Neural cell (in vitro differentiated cells): ENCODE results near the gene DTL. TPM values are rescaled to one million over a fixed set of nuclear protein-coding genes. Genes with fewer than 3 reads are reported as not detected.

Source experiments
- H2AFZ ChIP-seq: fragments of 200-600, 300-800 bp; sonication (generic), shearing (Covaris generic); 2 replicates; pipeline ENCODE4 v1.6.0; 2014; ENCODE audit warnings: low read depth, mild to moderate bottlenecking, antibody characterized with exemption, low read length, moderate library complexity
- H3F3A ChIP-seq: fragments of 200-600 bp; shearing (Covaris generic); 2 replicates; pipeline ENCODE4 v1.6.1; 2016; ENCODE audit warnings: mild to moderate bottlenecking, moderate library complexity, mixed read lengths, antibody characterized with exemption, low read length; ENCODE audit not compliant: insufficient read depth, poor library complexity, severe bottlenecking
- H3K27ac ChIP-seq: fragments of 200-600, 300-800 bp; sonication (generic), shearing (Covaris generic); 2 replicates; pipeline ENCODE4 v1.5.1; 2014; ENCODE audit warnings: mild to moderate bottlenecking, low read length, moderate library complexity
- H3K27me3 ChIP-seq: fragments of 300-800, 200-600 bp; sonication (generic), shearing (Covaris generic); 2 replicates; pipeline ENCODE4 v1.6.0; 2014; ENCODE audit warnings: mild to moderate bottlenecking, low read depth, low read length, moderate library complexity; ENCODE audit not compliant: insufficient read depth
- H3K36me3 ChIP-seq: fragments of 300-800, 200-600 bp; sonication (generic), shearing (Covaris generic); 2 replicates; pipeline ENCODE4 v1.5.1; 2014; ENCODE audit warnings: mild to moderate bottlenecking, antibody characterized with exemption, low read length, moderate library complexity; ENCODE audit not compliant: insufficient read depth
- H3K4me2 ChIP-seq: fragments of 300-800, 200-600 bp; sonication (generic), shearing (Covaris generic); 2 replicates; pipeline ENCODE4 v1.6.0; 2014; ENCODE audit warnings: mild to moderate bottlenecking, low read length
- H3K4me3 ChIP-seq: fragments of 300-800, 200-600 bp; sonication (generic), shearing (Covaris generic); 2 replicates; pipeline ENCODE4 v1.5.1; 2014; ENCODE audit warnings: mild to moderate bottlenecking, low read length, moderate library complexity
- H3K79me2 ChIP-seq: fragments of 200-600 bp; shearing (Covaris generic); replicated peaks from 2 replicates; pipeline ENCODE4 v1.6.0; 2014; ENCODE audit warnings: mild to moderate bottlenecking, low read length, moderate library complexity; ENCODE audit not compliant: insufficient read depth
- H3K9ac ChIP-seq: fragments of 300-800, 200-600 bp; sonication (generic), shearing (Covaris generic); 2 replicates; pipeline ENCODE4 v1.6.1; 2016; ENCODE audit warnings: mild to moderate bottlenecking, low read length, mixed read lengths
- H3K9me2 ChIP-seq: fragments of 200-600 bp; shearing (Covaris generic); 2 replicates; pipeline ENCODE4 v1.6.1; 2016; ENCODE audit warnings: mild to moderate bottlenecking, low read length, mixed read lengths; ENCODE audit not compliant: insufficient read depth
- H3K9me3 ChIP-seq: fragments of 200-600, 300-800 bp; sonication (generic), shearing (Covaris generic); 2 replicates; pipeline ENCODE4 v1.6.1; 2016; ENCODE audit warnings: mild to moderate bottlenecking, mixed run types, low read length, moderate library complexity, mixed read lengths
- H4K20me1 ChIP-seq: fragments of 200-600 bp; shearing (Covaris generic); 2 replicates; pipeline ENCODE4 v1.6.1; 2016; ENCODE audit warnings: mild to moderate bottlenecking, mixed run types; ENCODE audit not compliant: insufficient read depth
- CTCF ChIP-seq: fragments of 450-650 bp; IDR thresholded peaks from 2 replicates; pipeline ENCODE4 v1.5.1; 2014; ENCODE audit warnings: antibody characterized with exemption, mild to moderate bottlenecking, moderate library complexity; ENCODE audit not compliant: poor library complexity, severe bottlenecking
- EP300 ChIP-seq: fragments of 450-650 bp; conservative IDR thresholded peaks from 2 replicates; pipeline ENCODE4 v1.6.1; 2014; ENCODE audit warnings: antibody characterized with exemption, mild to moderate bottlenecking, moderate library complexity; ENCODE audit not compliant: poor library complexity, severe bottlenecking
- EZH2 ChIP-seq: fragments of 200-600, 300-800 bp; shearing (Covaris generic), sonication (generic); IDR thresholded peaks from 2 replicates; pipeline ENCODE4 v1.6.1; 2014; ENCODE audit warnings: antibody characterized with exemption, low read length, borderline replicate concordance, mild to moderate bottlenecking; ENCODE audit not compliant: insufficient read depth, poor library complexity, severe bottlenecking
- MXI1 ChIP-seq: fragments of 450-650 bp; conservative IDR thresholded peaks from 2 replicates; pipeline ENCODE4 v1.6.1; 2014; ENCODE audit warnings: antibody characterized with exemption, mild to moderate bottlenecking; ENCODE audit not compliant: poor library complexity, severe bottlenecking
- POLR2AphosphoS5 ChIP-seq: IDR thresholded peaks from 2 replicates; pipeline ENCODE4 v1.6.1; 2012
- RAD21 ChIP-seq: fragments of 450-650 bp; conservative IDR thresholded peaks from 2 replicates; pipeline ENCODE4 v1.6.1; 2014; ENCODE audit warnings: antibody characterized with exemption, mild to moderate bottlenecking, moderate library complexity
- REST ChIP-seq: IDR thresholded peaks from 2 replicates; pipeline ENCODE4 v1.6.1; 2012; ENCODE audit warnings: borderline replicate concordance
- SMC3 ChIP-seq: fragments of 450-650 bp; conservative IDR thresholded peaks from 2 replicates; pipeline ENCODE4 v1.6.1; 2014; ENCODE audit warnings: antibody characterized with exemption, mild to moderate bottlenecking, moderate library complexity; ENCODE audit not compliant: poor library complexity
- TAF1 ChIP-seq: IDR thresholded peaks from 2 replicates; pipeline ENCODE4 v1.6.1; 2012; ENCODE audit warnings: low read depth
- polyA plus RNA-seq: library from polyadenylated mRNA; depleted of rRNA; stranded (reverse); fragments of >200 nt; gene quantifications from 2 replicates; pipeline ENCODE4 v1.2.3, GENCODE V29; 2014

The DTL gene
- polyA plus RNA-seq, 1 donor from 2014 or later, result 1.1 TPM

- Histone ChIP-seq H3K79me2 (no peaks in the 10 kb centered on the region), H3K9me3 (no peaks in the 10 kb centered on the region), H3K9ac (no peak overlapping the region), H3K9me2 (no peaks in the 10 kb centered on the region), H2AFZ (no peak overlapping the region), H3F3A (no peaks in the 10 kb centered on the region), H3K27me3 (no peaks in the 10 kb centered on the region), H3K27ac (no peak overlapping the region), H3K4me3 (no peak overlapping the region), H3K36me3 (no peaks in the 10 kb centered on the region), H4K20me1 (no peaks in the 10 kb centered on the region), H3K4me2 (no peak overlapping the region)
- TF ChIP-seq REST, result no peak
These were observed 19.8 kb downstream of the DTL start for GRCh38 chr1:212055333-212055732.

GRCh38 chr1:212060632-212061472 is 25.3 kb downstream of the DTL start:
- Histone ChIP-seq H4K20me1 (no peaks in the 10 kb centered on the region), H3K9ac (no peak overlapping the region), H3K79me2 (no peaks in the 10 kb centered on the region), H3K27me3 (no peaks in the 10 kb centered on the region), H2AFZ (no peak overlapping the region), H3F3A (no peaks in the 10 kb centered on the region), H3K9me3 (no peaks in the 10 kb centered on the region), H3K9me2 (no peaks in the 10 kb centered on the region), H3K4me2 (no peak overlapping the region), H3K36me3 (no peaks in the 10 kb centered on the region), H3K4me3 (no peak overlapping the region), H3K27ac (no peak overlapping the region)
- TF ChIP-seq EZH2, result no peak
- TF ChIP-seq TAF1, result no peak
- no peak for TF ChIP-seq RAD21
- no peak for TF ChIP-seq MXI1
- TF ChIP-seq CTCF, result no peak
- no peak for TF ChIP-seq REST
- no peak for TF ChIP-seq SMC3
- no peak for TF ChIP-seq EP300
- TF ChIP-seq POLR2AphosphoS5, result no peak
